SJSA1 (cell line): ENCODE measurements around the gene NR5A1. TPM values are rescaled to one million over a fixed set of nuclear protein-coding genes. Genes with fewer than 3 reads are reported as not detected.

Experiments
- DNase-seq, 2 experiments: peaks; one replicate each; pipeline ENCODE4 v3.0.0-alpha.2; 2015 to 2020; ENCODE audit warnings: low spot score in 2 of 2, low read depth in 1 of 2
- H3K27ac ChIP-seq: fragments of 250-450 bp; sonication (Bioruptor Pico); 2 replicates; pipeline ENCODE4 v1.5.1; 2020; ENCODE audit warnings: mild to moderate bottlenecking, moderate library complexity
- H3K27me3 ChIP-seq: fragments of 250-450 bp; sonication (Bioruptor Pico); replicated peaks from 2 replicates; pipeline ENCODE4 v1.5.1; 2020; ENCODE audit warnings: mild to moderate bottlenecking, moderate library complexity
- H3K36me3 ChIP-seq: fragments of 250-450 bp; sonication (Bioruptor Pico); 2 replicates; pipeline ENCODE4 v1.5.1; 2020; ENCODE audit warnings: mild to moderate bottlenecking
- H3K4me1 ChIP-seq: fragments of 250-450 bp; sonication (Bioruptor Pico); replicated peaks from 2 replicates; pipeline ENCODE4 v1.6.1; 2021; ENCODE audit warnings: mild to moderate bottlenecking
- H3K4me3 ChIP-seq: fragments of 250-450 bp; sonication (Bioruptor Pico); 2 replicates; pipeline ENCODE4 v1.5.1; 2020; ENCODE audit warnings: mild to moderate bottlenecking
- H3K9me3 ChIP-seq: fragments of 250-450 bp; sonication (Bioruptor Pico); replicated peaks from 2 replicates; pipeline ENCODE4 v1.5.1; 2020; ENCODE audit warnings: mild to moderate bottlenecking
- total RNA-seq: library from RNA; depleted of rRNA; stranded (reverse); fragments of >200 nt; shearing (Covaris generic); gene quantifications from 2 replicates; pipeline ENCODE4 v1.2.3, GENCODE V29; 2014; rRNA removed

NR5A1 gene
- total RNA-seq, 1 experiment from 2014 or later = not detected

DNA sequence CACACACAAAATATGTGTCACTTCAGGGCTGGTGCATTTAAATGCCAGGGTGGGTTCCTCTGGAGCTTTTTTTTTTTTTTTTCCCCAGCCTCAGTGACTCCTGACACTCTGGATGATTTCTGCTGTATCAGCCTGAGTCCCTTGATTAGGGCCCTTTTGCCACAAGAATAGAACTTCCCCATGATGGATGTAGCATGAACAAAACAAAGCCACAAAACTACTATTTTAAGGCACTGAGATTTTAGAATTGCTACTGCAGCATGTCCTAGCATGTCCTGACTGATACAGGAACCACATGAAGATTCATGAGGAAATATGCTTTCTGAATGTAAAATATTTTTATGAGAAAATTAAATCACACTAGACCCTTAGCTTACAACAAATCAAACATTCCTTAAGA, 70.9 kb downstream of the NR5A1 start:
- H3K27ac ChIP-seq = no peak overlapping the region
- H3K4me3 ChIP-seq = no peak overlapping the region
- no peaks in the 10 kb centered on the region for H3K27me3 ChIP-seq
- H3K36me3 ChIP-seq = no peaks in the 10 kb centered on the region
- H3K9me3 ChIP-seq = no peaks in the 10 kb centered on the region
- no peak for DNase-seq
- H3K4me1 ChIP-seq = no peaks in the 10 kb centered on the region

Other genes starting within 250 kb of the NR5A1 start
- 32.0 and 35.5 TPM in 2 replicates for gene NEK6, start 249.4 kb downstream of the NR5A1 start, total RNA-seq
- 141 and 301 TPM in 2 replicates for gene PSMB7, start 92.0 kb downstream of the NR5A1 start, total RNA-seq
- gene ADGRD2, start 56.9 kb downstream of the NR5A1 start, total RNA-seq = not detected in 2 replicates